ENCODE results near the gene GH2. TPM values are rescaled to one million over a fixed set of nuclear protein-coding genes. Genes with fewer than 3 reads are reported as not detected.
A peak's percentile ranks its signal among the peaks of the same experiment; 100 is the strongest.

Gene GH2
- total RNA-seq, 1 donor from 2014 or later: not detected

DNA sequence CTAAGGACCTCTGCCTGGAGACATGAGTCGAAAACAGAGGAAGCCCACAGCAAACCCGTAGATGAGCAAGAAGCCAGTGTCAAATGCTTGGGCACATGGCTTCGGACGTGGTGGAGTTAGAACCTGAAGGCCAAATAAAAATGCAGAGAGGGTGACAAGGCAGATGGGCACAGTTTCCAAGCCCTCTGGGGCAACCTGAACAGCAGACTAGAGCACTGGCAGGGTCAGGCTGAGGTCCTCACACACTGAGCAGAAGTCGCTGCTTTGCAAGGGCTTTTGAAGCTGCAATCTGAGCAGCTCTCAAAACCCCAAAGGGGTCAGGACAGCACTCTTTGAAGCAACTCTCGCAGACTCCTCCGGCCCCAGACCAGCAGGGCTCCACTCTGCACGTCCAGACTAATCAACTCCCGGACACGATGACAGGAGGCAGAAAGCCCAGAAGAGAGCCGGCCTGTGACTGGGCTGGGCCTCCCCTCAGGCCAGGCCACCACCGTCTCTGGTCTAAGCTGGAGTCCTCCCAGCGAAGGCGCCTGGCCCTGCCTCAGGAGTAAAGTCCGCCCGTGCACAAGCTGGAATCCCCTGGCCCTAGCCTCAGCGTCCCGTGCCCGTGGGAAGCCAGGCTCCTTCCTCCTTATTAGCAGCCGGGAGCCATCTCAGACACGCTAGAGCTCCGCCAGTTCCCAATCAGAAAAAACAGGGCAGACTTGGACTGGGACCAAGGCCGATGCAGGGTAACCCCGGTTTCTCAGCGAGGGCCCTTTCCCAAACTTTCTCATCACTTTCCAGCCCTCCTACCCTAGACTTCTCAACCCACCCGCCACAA is 40.2 kb downstream of the GH2 start:
- DNase-seq (ENCODE audit: low read depth): no peak
- peak overlapping the region; percentile 76 for H3K4me3 ChIP-seq (ENCODE audit: low read depth, low read length)
- H3K36me3 ChIP-seq (ENCODE audit: control insufficient read depth, insufficient read depth, low read length): no peaks in the 10 kb centered on the region
- no peaks in the 10 kb centered on the region for H3K27me3 ChIP-seq (ENCODE audit: control insufficient read depth, insufficient read depth, low read length)
- TF ChIP-seq, protein P1, sequence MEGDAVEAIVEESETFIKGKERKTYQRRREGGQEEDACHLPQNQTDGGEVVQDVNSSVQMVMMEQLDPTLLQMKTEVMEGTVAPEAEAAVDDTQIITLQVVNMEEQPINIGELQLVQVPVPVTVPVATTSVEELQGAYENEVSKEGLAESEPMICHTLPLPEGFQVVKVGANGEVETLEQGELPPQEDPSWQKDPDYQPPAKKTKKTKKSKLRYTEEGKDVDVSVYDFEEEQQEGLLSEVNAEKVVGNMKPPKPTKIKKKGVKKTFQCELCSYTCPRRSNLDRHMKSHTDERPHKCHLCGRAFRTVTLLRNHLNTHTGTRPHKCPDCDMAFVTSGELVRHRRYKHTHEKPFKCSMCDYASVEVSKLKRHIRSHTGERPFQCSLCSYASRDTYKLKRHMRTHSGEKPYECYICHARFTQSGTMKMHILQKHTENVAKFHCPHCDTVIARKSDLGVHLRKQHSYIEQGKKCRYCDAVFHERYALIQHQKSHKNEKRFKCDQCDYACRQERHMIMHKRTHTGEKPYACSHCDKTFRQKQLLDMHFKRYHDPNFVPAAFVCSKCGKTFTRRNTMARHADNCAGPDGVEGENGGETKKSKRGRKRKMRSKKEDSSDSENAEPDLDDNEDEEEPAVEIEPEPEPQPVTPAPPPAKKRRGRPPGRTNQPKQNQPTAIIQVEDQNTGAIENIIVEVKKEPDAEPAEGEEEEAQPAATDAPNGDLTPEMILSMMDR (IDR thresholded peaks at IDR 0.05; ENCODE audit: insufficient read depth, low read length, poor library complexity, severe bottlenecking): no peak

DNA sequence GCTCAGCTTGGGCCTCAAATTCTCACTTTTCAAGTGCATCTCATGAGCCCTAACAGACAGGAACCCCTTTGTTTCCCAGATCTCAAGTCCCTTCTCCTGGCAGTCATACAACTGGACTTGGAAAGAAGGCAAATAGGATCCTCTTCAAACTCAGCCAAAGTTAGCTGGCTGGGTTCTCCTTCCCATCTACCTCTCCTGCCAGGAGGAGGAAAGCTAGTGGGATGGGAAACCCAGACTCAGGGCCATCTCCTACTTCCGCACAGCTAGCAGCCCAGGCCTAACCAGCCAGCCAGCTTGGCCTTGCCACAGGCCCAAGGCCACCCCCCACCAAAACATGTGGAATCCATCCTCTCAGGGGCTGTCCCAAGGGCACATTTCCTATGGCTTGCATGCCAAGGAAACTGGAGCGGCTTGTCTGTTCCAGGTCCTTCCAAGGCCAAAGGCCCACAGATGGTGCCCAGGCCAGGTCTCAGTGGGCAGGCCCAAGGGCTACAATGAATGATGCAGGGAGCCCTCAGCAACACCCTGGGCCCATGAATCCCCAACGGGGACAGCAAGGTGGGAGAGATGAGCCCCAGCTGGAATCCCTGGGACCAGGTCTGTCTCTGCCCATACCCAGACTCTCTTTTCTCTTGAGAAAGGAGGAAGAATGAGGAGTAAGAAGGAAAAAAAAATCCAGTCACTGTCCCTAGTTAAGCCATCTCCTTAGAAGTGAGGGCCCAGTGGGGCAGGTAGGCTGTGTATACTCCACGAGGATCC is 41.0 kb downstream of the GH2 start:
- TF ChIP-seq, protein P1 (IDR thresholded peaks at IDR 0.05; ENCODE audit: insufficient read depth, low read length, poor library complexity, severe bottlenecking): no peak
- H3K36me3 ChIP-seq (ENCODE audit: control insufficient read depth, insufficient read depth, low read length): no peaks in the 10 kb centered on the region
- peak overlapping the region; percentile 76 for H3K4me3 ChIP-seq (ENCODE audit: low read depth, low read length)
- no peaks in the 10 kb centered on the region for H3K27me3 ChIP-seq (ENCODE audit: control insufficient read depth, insufficient read depth, low read length)
- no peak for DNase-seq (ENCODE audit: low read depth)

DNA sequence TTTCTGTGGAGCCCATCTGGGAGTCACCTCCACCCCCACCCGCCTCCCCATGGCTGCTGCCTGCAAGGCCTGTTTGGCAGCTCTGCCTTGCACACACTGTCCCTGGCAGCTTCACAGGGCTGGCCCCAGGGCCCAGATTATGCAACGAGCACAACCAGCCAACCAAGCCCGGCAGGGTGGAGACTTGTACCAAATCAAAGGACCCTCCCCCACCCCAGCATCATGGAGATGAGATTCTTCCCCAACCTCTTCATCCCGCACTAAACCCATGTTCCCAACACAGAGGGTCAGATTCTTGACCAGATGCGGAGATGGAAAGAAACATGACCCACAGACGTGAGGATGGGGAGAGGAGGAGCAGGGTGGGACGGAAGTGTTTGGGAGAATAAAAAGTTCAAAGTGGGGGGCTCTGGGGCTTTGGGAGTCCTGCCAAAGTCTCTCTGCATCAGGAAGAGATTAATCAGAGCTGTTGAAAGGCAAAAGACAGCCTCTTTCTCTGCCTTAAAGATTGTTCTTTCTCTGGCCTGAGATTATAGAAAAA is 43.0 kb downstream of the GH2 start:
- no peak for DNase-seq (ENCODE audit: low read depth)
- Histone ChIP-seq H3K4me3 (ENCODE audit: low read depth, low read length) (no peak overlapping the region), H3K27me3 (ENCODE audit: control insufficient read depth, insufficient read depth, low read length) (no peaks in the 10 kb centered on the region), H3K36me3 (ENCODE audit: control insufficient read depth, insufficient read depth, low read length) (peaks cover 2% of the 10 kb centered on the region)
- TF ChIP-seq, protein P1 (IDR thresholded peaks at IDR 0.05; ENCODE audit: insufficient read depth, low read length, poor library complexity, severe bottlenecking): no peak

DNA sequence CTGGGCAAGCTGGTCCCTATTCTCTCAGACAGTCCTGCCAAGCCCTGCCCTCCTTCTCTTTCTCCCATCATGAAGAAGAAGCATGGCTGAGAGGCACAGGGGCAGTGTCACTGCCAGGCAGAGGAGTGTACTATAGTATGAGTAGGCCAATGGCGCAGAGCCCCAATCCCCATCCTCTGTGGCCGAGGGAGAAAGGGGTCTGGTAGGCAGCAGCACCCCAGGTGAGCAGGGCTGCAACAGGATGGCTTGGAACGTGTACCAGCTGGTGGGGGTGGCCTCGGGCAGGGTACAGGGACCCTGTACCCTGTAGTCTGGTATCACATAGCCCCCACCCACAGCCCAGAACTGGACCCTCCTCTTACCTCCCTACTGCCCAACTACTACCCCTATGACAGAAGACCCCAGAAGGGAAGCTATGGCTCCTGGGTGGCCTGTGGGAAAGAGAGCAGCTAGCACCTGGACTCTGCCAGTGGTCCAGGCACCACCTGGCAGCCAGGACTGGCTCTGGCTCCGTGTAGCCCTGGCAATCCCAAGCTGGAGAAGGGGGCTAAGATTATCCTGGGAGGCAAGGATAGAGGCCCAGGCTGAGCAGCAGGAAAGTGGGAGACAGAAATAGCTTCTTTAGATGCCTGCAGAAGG is 43.7 kb downstream of the GH2 start:
- no peak overlapping the region for H3K4me3 ChIP-seq (ENCODE audit: low read depth, low read length)
- peaks cover 2% of the 10 kb centered on the region for H3K36me3 ChIP-seq (ENCODE audit: control insufficient read depth, insufficient read depth, low read length)
- no peaks in the 10 kb centered on the region for H3K27me3 ChIP-seq (ENCODE audit: control insufficient read depth, insufficient read depth, low read length)
- TF ChIP-seq, protein P1 (IDR thresholded peaks at IDR 0.05; ENCODE audit: insufficient read depth, low read length, poor library complexity, severe bottlenecking): no peak
- no peak for DNase-seq (ENCODE audit: low read depth)

DNA sequence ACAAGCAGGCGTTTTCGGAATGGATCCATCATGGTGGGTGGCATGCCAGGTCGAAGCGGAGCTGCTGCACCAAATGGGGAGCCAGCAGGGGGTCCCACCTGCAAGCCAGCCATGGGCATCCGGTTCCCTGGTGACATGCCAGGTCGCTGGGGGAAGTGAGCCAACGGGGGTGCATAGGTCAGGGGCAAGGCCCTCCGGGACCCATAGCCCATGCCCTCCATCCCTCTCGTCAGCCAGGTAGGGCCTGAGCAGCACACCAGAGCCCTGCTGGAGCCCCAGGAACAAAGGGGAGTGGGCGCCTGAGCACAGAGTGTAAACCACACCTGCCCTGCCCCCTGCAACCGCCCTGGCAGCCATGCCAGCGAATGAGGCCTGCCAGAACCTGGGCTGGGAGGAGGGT is 44.3 kb downstream of the GH2 start:
- no peak for DNase-seq (ENCODE audit: low read depth)
- no peak overlapping the region for H3K4me3 ChIP-seq (ENCODE audit: low read depth, low read length)
- TF ChIP-seq, protein P1 (IDR thresholded peaks at IDR 0.05; ENCODE audit: insufficient read depth, low read length, poor library complexity, severe bottlenecking): no peak
- peaks cover 3% of the 10 kb centered on the region for H3K36me3 ChIP-seq (ENCODE audit: control insufficient read depth, insufficient read depth, low read length)
- no peaks in the 10 kb centered on the region for H3K27me3 ChIP-seq (ENCODE audit: control insufficient read depth, insufficient read depth, low read length)
